ENCODE data around the gene SET.

DNA sequence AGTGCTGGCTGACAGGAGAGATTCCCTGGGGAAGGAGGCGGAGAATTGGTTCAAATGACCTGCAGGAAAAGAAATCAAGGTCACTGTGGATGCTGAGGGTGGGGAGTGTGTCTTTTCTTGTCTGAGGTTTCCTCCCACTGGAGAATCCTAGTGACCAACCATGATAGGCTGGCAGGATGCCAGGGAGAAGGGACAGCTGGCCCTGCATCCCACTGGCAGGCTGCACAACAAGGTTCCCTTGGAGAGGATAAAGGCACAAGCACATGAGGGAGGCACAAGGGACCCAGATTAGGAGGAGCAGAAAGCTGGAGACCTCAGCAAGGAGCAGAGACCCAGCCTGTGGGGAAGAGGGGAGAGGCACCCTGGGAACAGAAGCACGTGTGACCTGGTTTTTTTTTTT, 46.4 kb downstream of the SET start:
- TF ChIP-seq FOXM1 (CRISPR knock-in tag; IDR thresholded peaks at IDR 0.05) (no peak), MTA1 (CRISPR knock-in tag; IDR thresholded peaks at IDR 0.05; ENCODE audit: borderline replicate concordance) (no peak), ZNF296 (CRISPR knock-in tag; conservative IDR thresholded peaks at IDR 0.05) (no peak), JUND (CRISPR knock-in tag; IDR thresholded peaks at IDR 0.05) (no peak), ETV6 (CRISPR knock-in tag; conservative IDR thresholded peaks at IDR 0.05) (no peak), ZSCAN25 (CRISPR knock-in tag; IDR thresholded peaks at IDR 0.05) (no peak), SMAD3 (CRISPR knock-in tag; IDR thresholded peaks at IDR 0.05) (no peak), THAP11 (CRISPR knock-in tag; IDR thresholded peaks at IDR 0.05) (no peak), TAF1 (CRISPR knock-in tag; IDR thresholded peaks at IDR 0.05) (no peak)
- TF ChIP-seq, protein P1, sequence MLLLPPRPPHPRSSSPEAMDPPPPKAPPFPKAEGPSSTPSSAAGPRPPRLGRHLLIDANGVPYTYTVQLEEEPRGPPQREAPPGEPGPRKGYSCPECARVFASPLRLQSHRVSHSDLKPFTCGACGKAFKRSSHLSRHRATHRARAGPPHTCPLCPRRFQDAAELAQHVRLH (CRISPR knock-in tag; IDR thresholded peaks at IDR 0.05; ENCODE audit: borderline replicate concordance, low read depth) = no peak
- TF ChIP-seq, protein P2, sequence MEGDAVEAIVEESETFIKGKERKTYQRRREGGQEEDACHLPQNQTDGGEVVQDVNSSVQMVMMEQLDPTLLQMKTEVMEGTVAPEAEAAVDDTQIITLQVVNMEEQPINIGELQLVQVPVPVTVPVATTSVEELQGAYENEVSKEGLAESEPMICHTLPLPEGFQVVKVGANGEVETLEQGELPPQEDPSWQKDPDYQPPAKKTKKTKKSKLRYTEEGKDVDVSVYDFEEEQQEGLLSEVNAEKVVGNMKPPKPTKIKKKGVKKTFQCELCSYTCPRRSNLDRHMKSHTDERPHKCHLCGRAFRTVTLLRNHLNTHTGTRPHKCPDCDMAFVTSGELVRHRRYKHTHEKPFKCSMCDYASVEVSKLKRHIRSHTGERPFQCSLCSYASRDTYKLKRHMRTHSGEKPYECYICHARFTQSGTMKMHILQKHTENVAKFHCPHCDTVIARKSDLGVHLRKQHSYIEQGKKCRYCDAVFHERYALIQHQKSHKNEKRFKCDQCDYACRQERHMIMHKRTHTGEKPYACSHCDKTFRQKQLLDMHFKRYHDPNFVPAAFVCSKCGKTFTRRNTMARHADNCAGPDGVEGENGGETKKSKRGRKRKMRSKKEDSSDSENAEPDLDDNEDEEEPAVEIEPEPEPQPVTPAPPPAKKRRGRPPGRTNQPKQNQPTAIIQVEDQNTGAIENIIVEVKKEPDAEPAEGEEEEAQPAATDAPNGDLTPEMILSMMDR (CRISPR knock-in tag; IDR thresholded peaks at IDR 0.05) = no peak
- TF ChIP-seq, protein P3, sequence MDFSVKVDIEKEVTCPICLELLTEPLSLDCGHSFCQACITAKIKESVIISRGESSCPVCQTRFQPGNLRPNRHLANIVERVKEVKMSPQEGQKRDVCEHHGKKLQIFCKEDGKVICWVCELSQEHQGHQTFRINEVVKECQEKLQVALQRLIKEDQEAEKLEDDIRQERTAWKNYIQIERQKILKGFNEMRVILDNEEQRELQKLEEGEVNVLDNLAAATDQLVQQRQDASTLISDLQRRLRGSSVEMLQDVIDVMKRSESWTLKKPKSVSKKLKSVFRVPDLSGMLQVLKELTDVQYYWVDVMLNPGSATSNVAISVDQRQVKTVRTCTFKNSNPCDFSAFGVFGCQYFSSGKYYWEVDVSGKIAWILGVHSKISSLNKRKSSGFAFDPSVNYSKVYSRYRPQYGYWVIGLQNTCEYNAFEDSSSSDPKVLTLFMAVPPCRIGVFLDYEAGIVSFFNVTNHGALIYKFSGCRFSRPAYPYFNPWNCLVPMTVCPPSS (IDR thresholded peaks at IDR 0.05) = no peak
